WTC11 (cell line): ENCODE results near the gene DYSF. TPM values are rescaled to one million over a fixed set of nuclear protein-coding genes. Genes with fewer than 3 reads are reported as not detected.

Experiments used
- AFF4 ChIP-seq: sonication (generic); formaldehyde crosslinking; IDR thresholded peaks from 2 replicates; pipeline ENCODE4 v1.8.1; 2023; ENCODE audit warnings: mild to moderate bottlenecking, missing genetic modification reagents, borderline replicate concordance
- CTCF ChIP-seq: fragments of 200-600 bp; IDR thresholded peaks from 2 replicates; pipeline ENCODE4 v1.8.0; 2022; ENCODE audit warnings: antibody characterized with exemption
- E2F1 ChIP-seq: sonication (generic); formaldehyde crosslinking; IDR thresholded peaks from 2 replicates; pipeline ENCODE4 v1.8.0; 2022; ENCODE audit warnings: mild to moderate bottlenecking, missing genetic modification reagents
- ESRRA ChIP-seq: sonication (generic); formaldehyde crosslinking; IDR thresholded peaks from 2 replicates; pipeline ENCODE4 v1.8.1; 2022; ENCODE audit warnings: mild to moderate bottlenecking, missing genetic modification reagents, borderline replicate concordance
- IRF1 ChIP-seq: sonication (generic); formaldehyde crosslinking; IDR thresholded peaks from 2 replicates; pipeline ENCODE4 v1.8.0; 2023; ENCODE audit warnings: missing genetic modification reagents
- NFATC4 ChIP-seq: fragments of 250-450 bp; sonication (Bioruptor Pico); IDR thresholded peaks from 2 replicates; pipeline ENCODE4 v1.9.0; 2021; ENCODE audit warnings: mild to moderate bottlenecking
- RORB ChIP-seq: fragments of 250-450 bp; sonication (Bioruptor Pico); IDR thresholded peaks from 2 replicates; pipeline ENCODE4 v1.9.0; 2021; ENCODE audit warnings: mild to moderate bottlenecking
- SMAD4 ChIP-seq: sonication (generic); formaldehyde crosslinking; IDR thresholded peaks from 2 replicates; pipeline ENCODE4 v1.8.0; 2022; ENCODE audit warnings: mild to moderate bottlenecking, missing genetic modification reagents
- SP1 ChIP-seq: sonication (generic); formaldehyde crosslinking; conservative IDR thresholded peaks from 2 replicates; pipeline ENCODE4 v1.8.1; 2022; ENCODE audit warnings: missing genetic modification reagents
- USF2 ChIP-seq: sonication (generic); formaldehyde crosslinking; IDR thresholded peaks from 2 replicates; pipeline ENCODE4 v1.8.1; 2023; ENCODE audit warnings: mild to moderate bottlenecking, missing genetic modification reagents, moderate library complexity
- ZNF263 ChIP-seq: sonication (generic); formaldehyde crosslinking; IDR thresholded peaks from 2 replicates; pipeline ENCODE4 v1.8.1; 2022; ENCODE audit warnings: low read depth, mild to moderate bottlenecking, moderate library complexity, missing genetic modification reagents
- ZNF281 ChIP-seq: sonication (generic); formaldehyde crosslinking; IDR thresholded peaks from 2 replicates; pipeline ENCODE4 v1.8.0; 2023; ENCODE audit warnings: mild to moderate bottlenecking, missing genetic modification reagents
- ZSCAN18 ChIP-seq: fragments of 250-450 bp; sonication (Bioruptor Pico); IDR thresholded peaks from 2 replicates; pipeline ENCODE4 v2.1.2; 2022; ENCODE audit warnings: mild to moderate bottlenecking, moderate library complexity
- total RNA-seq: library from RNA; stranded (reverse); gene quantifications from 3 replicates; pipeline ENCODE4 v1.2.3, GENCODE V29; 2021

The DYSF gene
- total RNA-seq, 1 experiment from 2014 or later = 14.8 TPM

- TF ChIP-seq AFF4 (CRISPR knock-in tag) (no peak), ZNF281 (CRISPR knock-in tag) (no peak), CTCF (no peak), NFATC4 (CRISPR knock-in tag) (no peak), E2F1 (no peak), SMAD4 (no peak), IRF1 (CRISPR knock-in tag) (no peak), USF2 (CRISPR knock-in tag) (no peak), ESRRA (CRISPR knock-in tag) (no peak), SP1 (CRISPR knock-in tag) (no peak), RORB (CRISPR knock-in tag) (no peak), ZNF263 (CRISPR knock-in tag) (no peak), ZSCAN18 (no peak)
Observed at GRCh38 chr2:71689393-71689792, 236.0 kb downstream of the DYSF start (continued).
